Measurements from ENCODE around the gene SPDYE16. TPM values are rescaled to one million over a fixed set of nuclear protein-coding genes. Genes with fewer than 3 reads are reported as not detected.
A peak's percentile ranks its signal among the peaks of the same experiment; 100 is the strongest.
"Not testable (repeated sequence)": the region's sequence is repeated elsewhere in the genome, so short reads cannot be mapped to it uniquely, and the experiment has no call there.

The SPDYE16 gene
- total RNA-seq, 2 experiments from 2014 or later, result 0.21 to 0.88 TPM

DNA sequence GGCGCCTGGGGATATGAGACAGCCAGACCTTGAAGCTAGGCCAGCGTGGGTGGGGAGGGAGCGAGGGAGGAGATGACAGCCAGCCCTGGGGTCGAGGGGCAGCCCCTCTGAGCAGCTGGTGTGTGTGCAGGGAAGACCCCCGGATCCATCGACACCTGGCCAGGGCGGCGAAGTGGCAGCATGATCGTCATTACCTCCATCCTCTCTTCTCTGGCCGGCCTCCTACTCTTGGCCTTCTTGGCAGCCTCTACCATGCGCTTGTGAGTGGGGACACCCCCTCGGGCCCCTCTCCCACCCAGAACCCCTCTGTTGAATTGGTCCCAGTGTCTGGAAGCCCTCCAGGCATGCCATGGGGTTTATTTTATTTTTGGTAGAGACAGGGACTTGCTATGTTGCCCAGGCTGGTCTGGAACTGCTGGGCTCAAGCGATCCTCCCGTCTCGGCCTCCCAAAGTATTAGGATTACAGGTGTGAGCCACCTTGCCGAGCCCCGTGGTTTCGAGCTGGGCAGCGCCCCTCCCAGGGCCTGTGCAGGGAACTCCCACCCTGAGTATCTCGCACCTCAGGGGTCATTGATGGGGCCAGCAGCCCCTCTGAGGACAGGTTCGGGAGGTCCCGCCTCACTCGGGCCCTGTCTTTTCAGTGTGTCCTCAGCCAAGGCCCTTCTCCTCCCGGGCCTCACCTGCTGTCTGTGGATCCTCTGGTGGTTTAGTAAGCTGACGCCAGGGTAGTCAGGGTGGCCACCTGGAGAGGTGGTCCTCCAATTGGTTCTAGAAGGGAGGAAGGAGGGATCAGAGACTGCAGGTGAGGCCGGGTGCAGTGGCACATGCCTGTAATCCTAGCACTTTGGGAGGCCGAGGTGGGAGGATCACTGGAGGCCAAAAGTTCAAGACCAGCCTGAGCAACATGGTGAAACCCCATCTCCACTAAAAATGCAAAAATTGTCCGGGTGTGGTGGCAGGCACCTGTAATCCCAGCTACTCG lies 29.0 kb downstream of the SPDYE16 start:
- CTCF ChIA-PET (ENCODE audit: unreplicated experiment), result no interaction called here
- intact Hi-C loops (cut with micrococcal nuclease; ENCODE audit: unreplicated experiment), result no loop called here
- no TSS peak for BruUV-seq (replicated peaks)

DNA sequence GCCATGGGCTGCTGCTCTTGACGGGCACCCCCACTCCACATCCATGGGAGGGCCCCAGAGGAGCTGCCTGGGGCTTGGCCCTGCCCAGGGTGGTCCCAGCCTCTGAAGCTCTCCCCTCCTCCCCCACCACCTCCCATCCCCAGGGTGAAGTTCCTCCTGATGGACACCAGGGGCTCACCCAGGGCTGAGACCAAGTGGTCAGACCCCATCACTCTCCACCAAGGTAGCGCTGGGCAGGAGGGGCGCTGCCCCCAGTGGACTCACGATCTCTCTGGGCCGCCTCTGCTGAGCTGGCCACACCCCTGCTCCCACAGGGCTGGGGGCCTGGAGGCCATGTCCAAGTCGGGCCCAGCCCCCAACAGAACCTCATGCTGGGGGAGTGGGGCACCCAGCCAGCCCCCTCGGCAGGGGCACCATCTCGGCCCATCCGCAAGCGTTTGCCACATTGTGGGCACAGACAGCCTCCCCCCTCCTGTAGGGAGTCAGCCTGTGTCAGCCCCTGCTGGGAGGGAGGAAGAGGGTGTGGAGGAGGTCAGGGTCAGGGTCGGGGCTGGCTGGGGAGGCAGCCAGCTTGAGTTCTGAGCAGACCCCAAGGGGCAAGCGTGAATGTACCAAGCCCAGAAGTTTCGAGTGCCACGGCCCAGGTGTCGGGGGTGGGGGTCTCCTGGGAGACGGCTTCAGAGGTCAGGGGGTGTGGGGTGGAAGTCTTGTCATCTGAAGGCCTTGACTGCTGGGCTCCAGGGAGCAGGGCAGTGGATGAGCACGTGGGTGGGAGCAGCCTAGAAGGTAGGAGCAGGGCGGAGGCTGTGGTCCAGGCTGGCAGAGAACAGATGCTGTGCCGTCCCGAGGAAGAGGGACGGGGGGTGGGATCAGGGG lies 29.9 kb downstream of the SPDYE16 start:
- no peak for TF ChIP-seq EZH2phosphoT487 (IDR thresholded peaks at IDR 0.05; ENCODE audit: borderline replicate concordance, low read depth, low read length)
- TF ChIP-seq CTCF (conservative IDR thresholded peaks at IDR 0.05; ENCODE audit: low read length), result 0 out of 2 replicates have a peak, but pooled peaks have one; percentile 32
- no TSS peak for BruUV-seq (replicated peaks)
- H3K4me1 ChIP-seq (ENCODE audit: insufficient read depth, low read length, poor library complexity, severe bottlenecking), result no peaks in the 10 kb centered on the region
- no peaks in the 10 kb centered on the region for H3K9me3 ChIP-seq (ENCODE audit: low read length)
- ChIA-PET CTCF (ENCODE audit: unreplicated experiment) (no interaction called here), POLR2A (no interaction called here)
- intact Hi-C loops (cut with micrococcal nuclease; ENCODE audit: unreplicated experiment), result no loop called here
- H3K4me3 ChIP-seq (ENCODE audit: low read depth, low read length, poor library complexity, severe bottlenecking), result no peak overlapping the region
- H3K4me2 ChIP-seq (ENCODE audit: low read length), result no peak overlapping the region
- no peak overlapping the region for H3K27ac ChIP-seq (ENCODE audit: low read depth, low read length, poor library complexity, severe bottlenecking)
- H4K20me1 ChIP-seq (ENCODE audit: insufficient read depth, low read length), result no peaks in the 10 kb centered on the region
- DNase-seq (ENCODE audit: low spot score), result no peak
- no peaks in the 10 kb centered on the region for H3K79me2 ChIP-seq (ENCODE audit: insufficient read depth, low read depth, low read length)
- no peaks in the 10 kb centered on the region for H3K9me2 ChIP-seq (ENCODE audit: insufficient read depth, low read length)
- H2AFZ ChIP-seq (ENCODE audit: low read length), result no peak overlapping the region
- no peaks in the 10 kb centered on the region for H3K36me3 ChIP-seq (ENCODE audit: insufficient read depth, low read length)

More for the DNA sequence above, 29.0 kb downstream of the SPDYE16 start:
- no peak overlapping the region for H3K27ac ChIP-seq (ENCODE audit: low read depth, low read length, poor library complexity, severe bottlenecking)
- no peaks in the 10 kb centered on the region for H3K9me3 ChIP-seq (ENCODE audit: low read length)
- no peaks in the 10 kb centered on the region for H3K4me1 ChIP-seq (ENCODE audit: insufficient read depth, low read length, poor library complexity, severe bottlenecking)
- H3K4me3 ChIP-seq (ENCODE audit: low read depth, low read length, poor library complexity, severe bottlenecking), result no peak overlapping the region
- no peaks in the 10 kb centered on the region for H4K20me1 ChIP-seq (ENCODE audit: insufficient read depth, low read length)
- H3K9me2 ChIP-seq (ENCODE audit: insufficient read depth, low read length), result no peaks in the 10 kb centered on the region
- H3K4me2 ChIP-seq (ENCODE audit: low read length), result no peak overlapping the region
- no peaks in the 10 kb centered on the region for H3K36me3 ChIP-seq (ENCODE audit: insufficient read depth, low read length)
- no peak for DNase-seq (ENCODE audit: low spot score)
- H2AFZ ChIP-seq (ENCODE audit: low read length), result no peak overlapping the region
- POLR2A ChIA-PET, result no interaction called here
- H3K79me2 ChIP-seq (ENCODE audit: insufficient read depth, low read depth, low read length), result no peaks in the 10 kb centered on the region
- TF ChIP-seq EZH2phosphoT487 (IDR thresholded peaks at IDR 0.05; ENCODE audit: borderline replicate concordance, low read depth, low read length) (no peak), CTCF (conservative IDR thresholded peaks at IDR 0.05; ENCODE audit: low read length) (no peak)

GRCh38 chr7:76511911-76512885 lies 30.9 kb downstream of the SPDYE16 start:
- H3K9me2 ChIP-seq (ENCODE audit: insufficient read depth, low read length); H3K4me3 ChIP-seq (ENCODE audit: low read depth, low read length, poor library complexity, severe bottlenecking); intact Hi-C loops (cut with micrococcal nuclease; ENCODE audit: unreplicated experiment); H3K4me1 ChIP-seq (ENCODE audit: insufficient read depth, low read length, poor library complexity, severe bottlenecking); H3K36me3 ChIP-seq (ENCODE audit: insufficient read depth, low read length); H2AFZ ChIP-seq (ENCODE audit: low read length); POLR2A ChIA-PET; H4K20me1 ChIP-seq (ENCODE audit: insufficient read depth, low read length); DNase-seq (ENCODE audit: low spot score); CTCF ChIA-PET (ENCODE audit: unreplicated experiment); H3K9me3 ChIP-seq (ENCODE audit: low read length); H3K27ac ChIP-seq (ENCODE audit: low read depth, low read length, poor library complexity, severe bottlenecking); H3K4me2 ChIP-seq (ENCODE audit: low read length); H3K79me2 ChIP-seq (ENCODE audit: insufficient read depth, low read depth, low read length); BruUV-seq (replicated peaks): not testable (repeated sequence)

DNA sequence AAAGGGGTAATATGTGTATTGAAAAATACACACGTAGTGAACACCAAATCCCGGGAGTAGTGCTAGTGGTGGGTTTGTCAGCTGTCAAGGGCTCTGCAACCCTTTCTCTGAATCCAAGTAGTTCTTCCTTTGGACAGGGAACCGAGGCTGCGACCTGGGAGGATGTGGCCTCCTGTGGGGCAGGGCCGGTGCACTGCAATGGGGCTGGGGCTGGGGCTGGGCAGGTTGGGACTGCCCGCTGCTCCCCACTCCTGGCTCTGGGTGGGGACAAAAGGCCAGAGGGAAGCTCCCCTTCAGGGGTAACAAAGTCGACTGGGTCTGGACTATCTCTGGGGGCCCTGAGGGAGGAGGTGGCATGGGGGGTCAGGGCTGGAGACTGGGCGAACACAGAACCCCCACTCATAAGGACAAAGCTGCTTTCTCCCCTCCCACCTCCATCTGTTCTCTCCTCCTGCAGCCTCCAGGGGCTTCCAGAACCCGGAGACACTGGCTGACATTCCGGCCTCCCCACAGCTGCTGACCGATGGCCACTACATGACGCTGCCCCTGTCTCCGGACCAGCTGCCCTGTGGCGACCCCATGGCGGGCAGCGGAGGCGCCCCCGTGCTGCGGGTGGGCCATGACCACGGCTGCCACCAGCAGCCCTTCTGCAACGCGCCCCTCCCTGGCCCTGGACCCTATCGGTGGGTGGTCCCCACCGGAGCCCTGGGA lies 31.7 kb downstream of the SPDYE16 start:
- H3K4me3 ChIP-seq (ENCODE audit: low read depth, low read length, poor library complexity, severe bottlenecking); intact Hi-C loops (cut with micrococcal nuclease; ENCODE audit: unreplicated experiment); H3K9me2 ChIP-seq (ENCODE audit: insufficient read depth, low read length); DNase-seq (ENCODE audit: low spot score); H3K9me3 ChIP-seq (ENCODE audit: low read length); H3K4me2 ChIP-seq (ENCODE audit: low read length); CTCF ChIA-PET (ENCODE audit: unreplicated experiment); BruUV-seq (replicated peaks); H3K27ac ChIP-seq (ENCODE audit: low read depth, low read length, poor library complexity, severe bottlenecking); H3K36me3 ChIP-seq (ENCODE audit: insufficient read depth, low read length); H2AFZ ChIP-seq (ENCODE audit: low read length); H3K79me2 ChIP-seq (ENCODE audit: insufficient read depth, low read depth, low read length); H4K20me1 ChIP-seq (ENCODE audit: insufficient read depth, low read length); H3K4me1 ChIP-seq (ENCODE audit: insufficient read depth, low read length, poor library complexity, severe bottlenecking); POLR2A ChIA-PET: not testable (repeated sequence)

Measured in OCI-LY7 (cell line).